Nephron (organoid): ENCODE data around the gene UTRN.

Source experiments
- H3K27ac Mint-ChIP-seq, 3 experiments: 2 replicates each; pipeline ENCODE4 v1.8.0; 2020; ENCODE audit warnings: mixed read lengths in 3 of 3, mild to moderate bottlenecking in 2 of 3, moderate library complexity in 1 of 3
- H3K27me3 Mint-ChIP-seq: 2 replicates; pipeline ENCODE4 v1.8.0; 2021; ENCODE audit warnings: low read depth, mild to moderate bottlenecking, moderate library complexity, mixed read lengths
- H3K36me3 Mint-ChIP-seq: 2 replicates; pipeline ENCODE4 v1.8.0; 2020; ENCODE audit warnings: low read depth, mixed read lengths
- H3K4me1 Mint-ChIP-seq: 2 replicates; pipeline ENCODE4 v1.8.0; 2020; ENCODE audit warnings: mixed read lengths
- H3K4me3 Mint-ChIP-seq, 3 experiments: 2 replicates each; pipeline ENCODE4 v1.8.0; 2020; ENCODE audit warnings: mild to moderate bottlenecking in 3 of 3, mixed read lengths in 3 of 3, moderate library complexity in 2 of 3
- H3K9me3 Mint-ChIP-seq: 2 replicates; pipeline ENCODE4 v1.8.0; 2020; ENCODE audit warnings: mixed read lengths
- CTCF ChIP-seq, 3 experiments: fragments of 200-600 bp; sonication (generic); IDR thresholded peaks; one replicate each; pipeline ENCODE4 v1.5.0; 2021; ENCODE audit warnings: antibody characterized with exemption in 3 of 3; ENCODE audit not compliant: unreplicated experiment in 3 of 3

UTRN gene

GRCh38 chr6:144284783-144285547 is at the start of gene UTRN:
TSS of gene UTRN (plus strand) at chr6:144285335. CDS start at chr6:144291829, 6,494 bp downstream.
- H3K27me3 Mint-ChIP-seq, result peaks cover 4% of the 10 kb centered on the region
- peak within 1 kb of the TSS; percentile 86 to 99 (median 90) for H3K27ac Mint-ChIP-seq
- no peak for TF ChIP-seq CTCF (IDR thresholded peaks at IDR 0.05; ENCODE audit: unreplicated experiment in 3 of 3)
- H3K36me3 Mint-ChIP-seq, result peaks cover 3% of the 10 kb centered on the region
- no peaks in the 10 kb centered on the region for H3K9me3 Mint-ChIP-seq
- peaks cover 10% of the 10 kb centered on the region for H3K4me1 Mint-ChIP-seq
- peak within 1 kb of the TSS; percentile 98 to 99 (median 99) for H3K4me3 Mint-ChIP-seq

- no peak for TF ChIP-seq CTCF (IDR thresholded peaks at IDR 0.05; ENCODE audit: unreplicated experiment in 3 of 3)
- Mint-ChIP-seq H3K4me3 (no peak overlapping the region), H3K4me1 (peaks cover 23% of the 10 kb centered on the region), H3K27ac (no peak overlapping the region), H3K36me3 (no peaks in the 10 kb centered on the region), H3K27me3 (no peaks in the 10 kb centered on the region), H3K9me3 (peaks cover 19% of the 10 kb centered on the region)
Observed at GRCh38 chr6:144244688-144245087, 40.4 kb upstream of the UTRN start.

DNA sequence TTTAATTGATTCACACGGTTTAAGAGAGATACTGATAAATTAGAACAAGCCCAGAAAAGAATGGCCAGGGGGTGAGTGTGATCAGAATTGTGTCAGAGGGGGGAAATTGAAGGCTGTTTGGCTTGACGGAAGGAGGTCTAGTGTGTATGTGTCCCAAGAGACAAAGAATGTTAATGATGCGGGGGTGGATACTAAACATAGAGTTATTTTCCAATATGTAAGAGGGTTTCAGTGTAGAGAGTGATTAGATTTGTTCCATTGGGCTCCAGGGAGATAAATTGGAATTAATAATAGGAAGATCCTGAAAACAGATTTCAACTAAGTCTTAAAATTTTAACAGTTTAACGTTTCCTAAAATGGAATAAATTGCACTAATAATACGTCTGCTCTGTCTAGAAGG is 38.1 kb upstream of the UTRN start:
- no peak for TF ChIP-seq CTCF (IDR thresholded peaks at IDR 0.05; ENCODE audit: unreplicated experiment in 3 of 3)
- Mint-ChIP-seq H3K27me3 (no peaks in the 10 kb centered on the region), H3K27ac (no peak overlapping the region), H3K4me1 (peaks cover 26% of the 10 kb centered on the region), H3K4me3 (no peak overlapping the region), H3K9me3 (peaks cover 17% of the 10 kb centered on the region), H3K36me3 (no peaks in the 10 kb centered on the region)

GRCh38 chr6:144248003-144248402 is 37.1 kb upstream of the UTRN start:
- Mint-ChIP-seq H3K4me3 (no peak overlapping the region), H3K36me3 (no peaks in the 10 kb centered on the region)

DNA sequence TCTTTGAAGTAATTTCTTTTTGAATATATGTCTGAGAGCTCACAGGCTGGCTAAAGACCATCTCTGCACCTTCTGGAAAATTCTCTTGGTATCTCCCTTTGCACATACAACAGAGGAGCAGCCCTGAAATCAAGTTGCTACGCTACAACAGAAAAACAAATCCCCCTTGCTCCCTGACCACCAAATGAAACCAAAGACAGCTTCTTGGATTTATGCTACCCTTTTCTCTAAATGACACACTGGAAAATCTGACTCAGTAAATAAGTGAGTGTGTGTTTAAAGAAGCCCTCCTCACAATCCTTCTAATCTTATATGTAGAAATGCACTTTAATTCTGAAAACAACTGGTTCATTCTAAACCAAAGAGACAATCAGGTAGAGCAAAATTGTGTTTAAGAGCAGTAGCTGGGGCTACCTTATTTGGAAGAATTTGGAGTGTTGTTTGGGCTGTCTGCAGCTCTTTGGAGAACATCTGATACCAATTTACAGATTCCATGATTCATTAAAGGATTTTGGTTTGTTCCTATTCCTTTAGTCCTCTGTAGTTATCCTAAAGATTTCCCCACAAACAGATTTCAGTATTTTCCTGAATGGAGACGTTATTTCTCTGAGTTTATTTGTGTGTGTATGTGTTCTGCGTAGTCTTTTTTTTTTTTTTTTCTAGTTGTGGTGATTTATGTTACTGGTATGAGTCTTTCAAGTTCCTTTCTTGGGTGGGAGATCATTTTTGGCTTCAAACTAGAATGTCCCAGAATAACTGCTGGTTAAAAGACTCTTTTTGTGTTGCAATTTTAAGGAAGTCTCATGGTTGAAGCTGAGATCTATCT is 36.4 kb upstream of the UTRN start:
- H3K27me3 Mint-ChIP-seq, result no peaks in the 10 kb centered on the region
- H3K4me1 Mint-ChIP-seq, result peaks cover 26% of the 10 kb centered on the region
- no peaks in the 10 kb centered on the region for H3K36me3 Mint-ChIP-seq
- peaks cover 9% of the 10 kb centered on the region for H3K9me3 Mint-ChIP-seq
- H3K27ac Mint-ChIP-seq, result peak overlapping the region; percentile 18 to 66 (median 26)
- H3K4me3 Mint-ChIP-seq, result peak overlapping the region in 1 of 3 experiments; percentile 7
- TF ChIP-seq CTCF (IDR thresholded peaks at IDR 0.05; ENCODE audit: unreplicated experiment in 3 of 3), result no peak

More at GRCh38 chr6:144248003-144248402, 37.1 kb upstream of the UTRN start:
- peaks cover 13% of the 10 kb centered on the region for H3K9me3 Mint-ChIP-seq
- peak overlapping the region in 1 of 3 experiments; percentile 66 for H3K27ac Mint-ChIP-seq
- peaks cover 26% of the 10 kb centered on the region for H3K4me1 Mint-ChIP-seq
- no peaks in the 10 kb centered on the region for H3K27me3 Mint-ChIP-seq
- no peak for TF ChIP-seq CTCF (IDR thresholded peaks at IDR 0.05; ENCODE audit: unreplicated experiment in 3 of 3)
